GM21717 (cell line): ENCODE results near the gene AMY2B.
A peak's percentile ranks its signal among the peaks of the same experiment; 100 is the strongest.
"Not testable (repeated sequence)": the region's sequence is repeated elsewhere in the genome, so short reads cannot be mapped to it uniquely, and the experiment has no call there.

Experiments used
- ATAC-seq: cut with Tn5 transposase; IDR thresholded peaks from one replicate; pipeline ENCODE4 v1.9.1; 2021; ENCODE audit warnings: mild to moderate bottlenecking, moderate library complexity; ENCODE audit not compliant: unreplicated experiment

The AMY2B gene

DNA sequence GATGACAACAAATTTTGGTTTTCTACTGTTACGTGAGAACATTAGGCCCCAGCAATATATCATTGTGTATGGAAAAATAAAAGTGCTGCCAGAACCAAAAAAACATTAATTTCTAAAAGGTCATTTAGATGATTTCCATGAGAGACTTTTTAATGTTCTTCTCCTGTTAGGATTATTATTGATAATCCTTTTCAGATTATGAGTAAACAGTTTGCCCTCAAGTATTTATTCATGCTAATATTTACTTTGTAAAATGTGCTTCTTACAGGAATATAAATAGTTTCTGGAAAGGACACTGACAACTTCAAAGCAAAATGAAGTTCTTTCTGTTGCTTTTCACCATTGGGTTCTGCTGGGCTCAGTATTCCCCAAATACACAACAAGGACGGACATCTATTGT, at the start of gene AMY2B:
Gene AMY2B, plus strand, starts transcription at position 301 of the 400 bp plus-strand sequence. Its CDS starts 14 bp downstream, at position 315.
- not testable (repeated sequence) for ATAC-seq

DNA sequence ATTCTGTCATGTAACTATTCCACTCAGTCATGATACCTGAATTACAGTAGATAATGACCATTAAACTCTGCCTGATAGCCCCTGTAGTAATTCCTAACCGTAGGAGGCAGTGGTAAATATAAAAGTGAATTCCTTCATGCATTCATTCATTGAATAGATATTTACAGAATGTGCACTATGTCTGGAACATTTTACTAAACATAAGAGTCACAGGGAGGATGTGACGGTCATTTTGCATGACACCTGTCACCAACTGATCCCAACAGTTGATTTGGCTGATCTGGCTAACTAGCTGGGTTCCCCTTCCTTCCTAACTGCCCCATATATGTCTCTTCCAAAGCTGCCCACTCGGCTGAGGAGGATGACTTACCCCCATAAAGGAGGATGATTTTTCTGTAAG, 48.0 kb upstream of the AMY2B start:
- ATAC-seq: no peak

DNA sequence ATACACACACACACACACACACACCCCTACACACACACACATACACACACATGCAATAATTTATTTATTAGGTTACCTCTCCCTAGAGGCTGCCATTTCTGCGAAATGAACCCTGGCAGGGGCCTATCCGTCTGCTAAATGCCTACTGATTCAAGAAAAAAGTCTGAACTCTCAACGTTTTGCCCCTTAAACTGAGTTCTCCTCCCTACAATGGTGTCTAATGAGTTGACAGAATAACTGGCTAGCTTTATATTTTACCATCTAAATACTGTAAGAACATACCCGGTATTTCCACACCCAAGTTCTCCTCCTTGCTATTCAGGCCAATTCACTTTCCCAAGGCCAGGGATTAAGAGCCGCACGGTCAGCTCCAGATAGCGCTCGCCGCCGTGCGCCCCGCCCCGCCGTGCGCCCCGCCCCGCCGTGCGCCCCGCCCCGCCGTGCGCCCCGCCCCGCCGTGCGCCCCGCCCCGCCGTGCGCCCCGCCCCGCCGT, 46.2 kb upstream of the AMY2B start:
- peak; percentile 56 for ATAC-seq

DNA sequence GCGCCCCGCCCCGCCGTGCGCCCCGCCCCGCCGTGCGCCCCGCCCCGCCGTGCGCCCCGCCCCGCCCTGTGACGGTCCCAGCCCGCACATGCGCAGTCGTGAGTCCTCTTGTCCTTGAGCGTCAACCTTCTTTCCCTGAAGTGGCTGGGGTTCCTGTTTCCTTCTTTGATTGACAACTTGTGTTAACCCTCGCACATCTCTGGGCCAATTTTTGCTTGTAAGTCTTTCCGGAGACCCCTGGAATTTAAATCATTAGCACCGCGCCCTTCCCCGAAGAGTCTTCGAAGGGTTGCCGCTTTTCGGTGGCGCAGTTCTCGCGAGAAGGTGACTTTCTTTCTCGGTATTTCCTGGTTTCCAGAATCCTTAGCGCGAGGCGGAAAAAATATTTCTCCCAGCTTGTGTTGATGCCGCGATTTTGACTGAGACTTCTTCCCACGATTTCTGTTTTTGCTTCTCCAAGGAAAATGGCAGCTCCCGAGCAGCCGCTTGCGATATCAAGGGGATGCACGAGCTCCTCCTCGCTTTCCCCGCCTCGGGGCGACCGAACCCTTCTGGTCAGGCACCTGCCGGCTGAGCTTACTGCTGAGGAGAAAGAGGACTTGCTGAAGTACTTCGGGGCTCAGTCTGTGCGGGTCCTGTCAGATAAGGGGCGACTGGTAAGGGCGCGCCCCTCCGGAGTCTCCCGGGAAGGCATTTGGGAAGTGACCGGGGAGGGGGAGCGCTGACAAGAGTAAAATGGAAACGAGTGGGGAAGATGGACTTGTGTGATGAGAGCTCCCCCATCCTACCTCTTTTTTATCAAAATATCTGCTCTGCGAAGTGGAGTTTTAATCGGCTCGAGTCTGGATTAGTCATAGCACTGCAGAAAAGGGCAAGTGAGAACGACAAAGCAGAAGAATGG, 45.5 kb upstream of the AMY2B start, which contains the start of gene RNPC3:
Gene RNPC3, plus strand, starts transcription at position 93 of the 901 bp plus-strand sequence. Its CDS starts 372 bp downstream, at position 465.
- ATAC-seq: peak; percentile 81

DNA sequence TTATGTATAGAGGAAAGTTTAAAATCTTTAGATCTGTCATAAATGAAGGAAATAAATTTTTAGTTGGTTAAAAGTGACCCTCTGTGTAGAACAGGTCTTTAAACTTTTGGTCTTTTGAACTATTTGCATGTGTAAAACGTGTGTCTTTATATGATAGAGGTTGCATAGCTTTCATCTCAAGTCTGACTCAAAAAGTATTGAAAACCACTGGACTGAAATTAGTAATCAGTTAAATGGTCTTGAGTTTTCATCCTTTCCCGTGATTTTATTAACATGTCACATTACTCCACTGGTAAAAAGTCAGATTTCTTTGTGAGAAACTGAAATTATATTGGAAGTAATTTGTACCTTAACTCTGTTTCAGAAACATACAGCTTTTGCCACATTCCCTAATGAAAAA, 44.1 kb upstream of the AMY2B start:
- ATAC-seq: no peak

DNA sequence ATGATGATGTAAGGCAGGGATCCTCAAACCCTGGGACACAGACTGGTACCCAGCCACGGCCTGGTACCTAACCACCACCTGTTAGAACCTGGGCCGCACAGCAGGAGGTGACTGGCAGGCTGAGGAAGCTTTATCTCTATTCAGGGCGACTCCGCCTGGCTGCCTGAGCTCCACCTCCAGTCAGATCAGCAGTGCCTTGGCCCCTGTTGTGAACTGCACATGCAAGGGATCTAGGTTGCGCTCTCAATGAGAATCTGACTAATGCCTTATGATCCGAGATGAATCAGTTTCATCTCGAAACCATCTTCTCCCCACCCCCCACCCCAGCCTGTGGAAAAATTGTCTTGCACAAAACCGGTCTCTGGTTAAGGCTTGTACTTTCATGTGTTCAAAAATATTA, 41.6 kb upstream of the AMY2B start:
- no peak for ATAC-seq

DNA sequence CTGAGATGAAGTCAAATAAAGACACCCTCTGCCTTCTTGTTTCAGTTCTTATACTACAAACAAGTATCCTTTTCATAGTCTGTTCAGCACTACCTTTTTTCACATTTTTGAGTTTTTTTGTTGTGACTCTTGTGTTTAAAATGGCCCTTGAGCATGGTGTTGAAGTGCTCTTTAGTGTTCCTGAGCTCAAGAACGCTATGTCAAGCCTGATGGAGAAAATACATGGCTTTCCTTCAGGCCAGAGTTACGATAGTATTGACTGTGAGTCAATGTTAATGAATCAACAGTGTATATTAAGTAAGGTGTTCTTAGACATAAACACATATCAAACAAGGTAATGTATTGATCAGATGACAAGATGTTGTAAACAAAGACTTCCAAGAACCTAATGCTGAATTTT, 33.2 kb upstream of the AMY2B start:
- no peak for ATAC-seq

DNA sequence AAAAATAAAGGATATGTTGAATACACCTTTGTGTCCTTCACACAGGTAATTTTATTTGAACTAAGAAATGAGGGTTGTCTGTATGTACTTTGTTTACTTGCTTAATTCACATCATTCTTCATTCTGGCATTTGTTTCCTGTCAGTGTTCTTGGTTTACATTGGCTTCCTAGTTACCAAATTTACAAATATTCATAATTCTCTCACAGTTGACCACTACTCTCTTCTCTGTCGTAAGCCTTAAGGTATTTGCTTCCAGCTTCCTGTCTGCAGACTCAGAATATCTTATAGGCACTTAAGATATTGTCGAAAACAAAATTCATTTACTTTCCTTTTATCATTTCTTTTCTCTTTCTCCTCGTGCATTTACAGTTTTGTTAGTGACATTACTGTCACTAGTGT, 30.0 kb upstream of the AMY2B start:
- ATAC-seq: no peak

DNA sequence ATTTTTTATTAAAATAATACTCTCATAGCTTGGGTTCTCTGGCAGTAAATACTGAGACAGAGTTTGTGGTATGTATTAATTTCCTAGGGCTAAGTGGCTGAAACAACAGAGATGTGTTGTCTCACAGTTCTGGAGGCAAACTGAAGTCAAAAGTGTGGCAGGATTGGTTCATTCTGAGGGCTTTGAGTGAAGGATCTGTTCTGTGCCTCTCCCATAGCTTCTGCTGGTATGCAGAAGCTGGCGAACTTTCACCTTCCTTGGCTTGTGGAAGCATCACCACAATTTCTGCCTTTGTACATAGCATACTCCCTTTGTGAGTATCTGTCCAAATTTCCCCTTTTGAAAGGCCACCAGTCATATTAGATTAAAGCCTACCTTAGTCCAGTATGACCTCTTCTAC, 24.9 kb upstream of the AMY2B start:
- ATAC-seq: no peak

DNA sequence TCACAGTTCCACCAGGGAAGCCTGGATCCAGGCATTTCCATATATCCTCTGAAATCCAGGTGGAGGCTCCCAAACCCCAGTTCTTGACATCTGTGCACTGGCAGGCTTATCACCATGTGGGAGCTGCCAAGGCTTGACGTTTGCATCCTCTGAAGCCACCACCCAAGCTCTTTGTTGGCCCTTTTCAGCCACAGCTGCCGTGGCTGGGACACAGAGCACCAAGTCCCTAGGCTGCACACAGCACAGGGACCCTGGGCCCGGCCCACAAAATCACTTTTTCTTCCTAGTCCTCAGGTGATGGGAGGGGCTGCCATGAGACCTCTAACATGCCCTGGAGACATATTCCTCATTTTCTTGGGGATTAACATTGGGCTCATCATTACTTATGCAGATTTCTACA, 23.5 kb upstream of the AMY2B start:
- no peak for ATAC-seq

DNA sequence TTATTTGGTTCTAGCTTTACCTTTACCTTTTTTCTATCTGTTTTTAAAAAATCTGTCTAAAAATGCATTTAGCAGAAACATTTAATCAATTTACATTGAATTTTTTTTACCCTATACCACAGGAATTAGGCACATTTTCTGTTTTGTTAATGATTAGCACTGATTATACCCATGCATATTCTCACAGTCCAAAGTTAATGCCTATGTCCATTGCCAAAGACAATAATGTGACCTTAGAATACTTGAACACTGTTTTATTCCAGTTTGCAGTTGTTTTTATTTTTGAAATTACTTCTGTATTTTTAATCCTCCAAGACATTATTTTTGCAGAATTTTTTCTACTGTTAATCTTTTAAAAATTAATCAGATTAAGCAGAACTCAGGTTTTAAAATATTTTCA, 11.0 kb upstream of the AMY2B start:
- ATAC-seq: no peak

DNA sequence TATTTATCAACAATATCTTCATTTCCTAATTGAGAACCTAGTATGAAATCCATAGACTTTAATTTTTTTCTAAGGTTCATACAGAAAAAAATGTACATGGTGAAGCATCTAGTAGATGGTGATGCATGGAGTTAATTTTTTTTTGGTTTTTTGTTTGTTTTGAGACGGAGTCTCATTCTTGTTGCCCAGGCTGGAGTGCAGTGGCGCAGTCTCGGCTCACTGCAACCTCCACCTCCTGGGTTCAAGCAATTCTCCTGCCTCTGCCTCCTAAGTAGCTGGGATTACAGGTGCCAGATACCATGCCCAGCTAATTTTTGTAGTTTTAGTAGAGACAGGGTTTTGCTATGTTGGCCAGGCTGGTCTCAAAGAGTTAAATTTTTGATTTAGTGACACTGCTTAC, 10.3 kb upstream of the AMY2B start:
- ATAC-seq: not testable (repeated sequence)

DNA sequence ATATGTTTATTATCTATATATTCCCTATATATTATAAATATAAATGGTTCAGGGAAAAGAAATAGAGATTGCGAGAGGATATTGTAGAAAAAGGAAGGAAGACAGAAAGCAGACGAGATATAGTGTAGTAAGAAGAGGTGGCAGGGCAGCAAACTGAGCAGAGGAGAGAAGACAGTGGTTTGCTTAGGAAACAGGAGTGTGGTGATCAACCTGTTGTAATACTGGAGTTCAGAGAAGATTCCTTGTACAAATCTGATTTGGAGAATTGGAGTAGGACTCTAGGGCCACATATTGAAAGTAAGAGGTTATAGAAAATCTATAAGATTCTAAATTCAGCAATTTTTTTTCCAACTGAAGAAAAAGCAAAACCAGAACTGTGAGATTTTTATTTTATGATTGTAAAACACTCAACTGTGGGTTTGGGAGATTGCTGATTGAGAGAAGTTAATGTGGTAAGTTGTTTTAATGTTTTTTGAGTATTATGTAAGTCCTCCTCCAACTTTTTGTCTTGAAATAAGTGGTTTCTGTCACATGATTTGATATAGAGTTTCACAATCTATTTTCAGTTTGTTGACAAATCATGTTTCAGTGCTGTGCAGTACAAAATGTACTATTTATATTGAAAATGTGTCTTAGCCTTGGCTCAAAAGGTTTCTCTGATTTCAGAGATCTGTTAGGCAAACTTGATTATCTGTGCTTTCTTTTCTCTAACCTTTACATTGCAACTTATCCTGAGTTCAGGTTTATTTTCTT, 9.6 kb upstream of the AMY2B start:
- peak; percentile 91 for ATAC-seq

DNA sequence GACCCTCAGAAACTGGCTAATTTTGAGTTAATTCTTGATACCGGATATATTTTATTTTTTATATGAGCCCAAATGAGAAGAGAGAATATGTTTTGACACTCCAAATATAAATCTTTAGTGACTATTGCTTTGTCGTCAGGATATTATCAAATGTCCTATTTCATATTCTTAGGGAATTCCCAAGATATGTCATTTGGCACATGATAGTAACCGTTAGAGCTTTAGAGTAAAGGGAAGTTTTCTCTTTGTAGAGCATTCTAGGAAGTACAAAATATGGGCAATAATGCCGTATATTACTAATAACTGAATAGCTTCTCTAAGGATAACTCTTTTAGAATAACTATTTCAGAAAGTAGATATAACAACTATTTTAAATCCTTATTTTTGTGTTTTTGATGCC, 8.3 kb upstream of the AMY2B start:
- ATAC-seq: no peak

DNA sequence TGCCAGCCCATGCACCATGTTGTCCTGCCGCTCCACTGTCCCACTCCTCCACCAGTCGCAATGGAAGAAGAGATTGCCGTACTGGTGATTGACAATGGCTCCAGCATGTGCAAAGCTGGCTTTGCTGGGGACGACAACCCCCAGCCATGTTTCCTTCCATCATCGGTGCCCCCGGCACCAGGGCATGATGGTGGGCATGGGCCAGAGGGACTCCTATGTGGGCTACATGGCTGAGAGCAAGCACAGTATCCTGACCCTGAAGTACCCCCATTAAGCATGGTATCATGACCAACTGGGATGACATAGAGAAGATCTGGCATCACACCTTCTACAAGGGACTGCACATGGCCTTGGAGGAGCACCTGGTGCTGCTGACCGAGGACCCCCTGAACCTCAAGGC, 1.9 kb upstream of the AMY2B start:
- no peak for ATAC-seq

DNA sequence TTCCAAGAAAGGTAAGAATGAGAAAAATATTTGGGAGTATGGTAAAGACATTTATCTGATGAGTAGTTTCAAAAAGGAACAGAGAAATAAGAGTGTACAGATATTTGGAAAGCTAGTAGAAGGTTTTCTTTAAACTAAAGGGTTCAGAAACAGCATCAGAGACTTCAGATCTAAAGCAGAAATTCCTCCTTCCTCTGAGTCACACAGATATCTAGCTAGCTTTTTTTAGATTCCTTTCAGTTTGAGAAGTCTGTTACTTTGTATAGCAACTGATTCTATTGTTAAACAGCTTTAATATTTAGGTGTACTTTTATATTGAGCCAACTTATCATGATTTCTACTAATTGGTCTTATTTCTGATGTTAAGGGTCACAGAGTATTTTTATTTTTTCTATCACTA, 4.7 kb downstream of the AMY2B start:
- no peak for ATAC-seq

DNA sequence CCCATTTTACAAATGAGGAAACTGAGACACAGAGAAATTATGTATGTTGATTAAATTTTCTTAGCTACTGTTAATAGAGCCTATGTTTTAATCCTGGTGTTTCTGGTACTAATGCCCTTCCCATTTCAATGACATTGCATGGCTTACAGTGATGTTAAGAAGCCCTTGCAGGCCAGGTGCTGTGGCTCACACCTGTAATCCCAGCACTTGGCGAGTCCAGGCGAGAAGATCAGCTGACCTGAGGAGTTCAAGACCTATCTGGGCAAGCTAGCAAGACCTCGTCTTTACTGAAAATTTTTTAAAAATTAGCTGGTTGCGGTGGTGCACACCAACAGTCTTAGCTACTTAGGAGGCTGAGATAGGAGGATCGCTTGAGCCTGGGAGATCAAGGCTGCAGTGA, 5.4 kb downstream of the AMY2B start:
- not testable (repeated sequence) for ATAC-seq

DNA sequence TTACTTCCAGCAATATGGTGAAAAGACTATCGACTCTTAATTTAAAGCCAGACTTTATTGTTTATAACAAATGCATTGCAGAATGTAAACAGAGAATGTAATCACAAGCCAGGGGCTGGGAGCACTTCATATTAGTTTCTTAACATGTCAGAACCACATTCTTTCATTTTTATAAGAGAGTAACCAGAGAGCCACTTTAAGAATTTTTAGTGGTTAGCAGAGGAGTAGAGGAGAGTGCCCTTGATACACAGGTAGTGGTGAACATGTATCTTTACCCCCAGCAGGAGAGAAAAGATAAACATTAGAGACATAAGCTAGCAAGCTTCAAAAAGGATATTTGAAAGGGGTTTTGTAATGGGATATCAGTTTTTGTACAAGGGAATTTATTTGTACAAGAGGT, 11.1 kb downstream of the AMY2B start:
- ATAC-seq: no peak

DNA sequence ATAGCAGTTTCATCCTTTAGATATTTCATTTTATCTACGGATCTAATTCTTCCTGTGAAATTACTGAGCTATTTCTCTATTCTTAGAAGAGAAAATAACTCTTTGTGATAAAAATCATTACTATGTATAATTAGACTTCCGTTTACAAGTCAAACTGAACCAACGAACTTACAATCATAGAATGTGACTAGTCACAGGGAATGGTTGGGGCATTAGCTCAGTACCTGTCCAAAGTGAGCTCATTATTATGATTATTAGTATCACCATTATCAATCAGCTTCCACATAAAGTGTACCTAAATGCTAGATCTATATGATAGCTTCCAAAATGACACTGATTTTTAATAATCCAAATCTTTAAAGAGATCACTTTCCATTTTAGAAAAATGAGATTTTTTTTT, 12.5 kb downstream of the AMY2B start:
- no peak for ATAC-seq

DNA sequence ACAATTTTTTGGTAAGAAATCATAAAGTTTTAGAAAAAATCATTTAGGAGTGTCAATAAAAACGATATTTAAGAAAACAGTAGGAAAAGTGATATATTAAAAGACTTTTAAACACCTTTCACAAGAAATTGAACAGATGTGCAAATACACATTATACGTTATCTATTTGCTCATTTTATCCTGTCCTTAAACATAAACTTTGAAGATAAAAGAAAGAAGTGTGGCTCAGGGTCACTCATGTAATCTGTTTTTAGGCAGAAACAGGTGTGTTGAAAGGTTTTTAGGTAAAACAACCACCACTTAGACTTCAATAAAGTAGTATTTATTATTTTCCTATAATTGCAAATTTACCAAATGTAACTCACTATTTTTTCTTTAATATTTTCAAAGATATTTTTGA, 13.1 kb downstream of the AMY2B start:
- no peak for ATAC-seq

DNA sequence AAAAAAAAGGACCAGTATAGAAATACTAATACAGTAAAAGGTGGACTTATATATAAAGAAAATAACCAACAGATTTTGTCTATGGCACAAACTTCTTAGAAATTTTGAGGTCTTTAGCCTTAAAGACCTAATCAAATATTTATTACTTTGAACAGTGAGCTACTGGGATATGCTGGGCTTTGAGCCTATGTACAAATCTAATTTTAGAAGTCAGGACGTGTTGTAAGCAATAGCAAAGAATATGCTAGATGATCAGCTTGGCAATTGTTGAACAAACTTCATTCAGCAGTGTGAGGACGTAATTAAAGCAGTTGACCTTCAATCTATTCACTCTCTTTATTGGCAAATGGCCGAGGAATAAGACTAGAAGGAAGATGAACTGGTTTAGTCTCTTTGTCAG, 31.4 kb downstream of the AMY2B start:
- not testable (repeated sequence) for ATAC-seq

DNA sequence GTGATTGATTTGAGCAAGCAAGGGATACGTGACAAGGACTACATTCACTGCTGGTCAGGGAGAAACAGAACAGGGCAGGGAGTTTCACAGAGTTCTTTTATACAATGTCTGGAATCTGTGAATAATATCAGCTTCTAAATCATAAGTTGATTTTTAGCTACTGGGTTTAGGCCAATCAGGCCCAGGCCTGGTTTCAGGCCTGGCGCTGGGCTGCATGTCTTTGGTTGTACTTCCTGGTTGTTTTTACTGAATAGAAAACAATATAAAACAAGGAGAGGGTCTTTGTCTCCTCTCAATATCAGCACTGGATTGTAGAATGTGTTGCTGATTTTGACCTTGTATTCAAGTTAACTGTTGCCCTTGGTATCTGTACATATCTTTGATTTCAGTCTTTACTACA, 45.0 kb downstream of the AMY2B start:
- no peak for ATAC-seq
